Activated CD4-positive, alpha-beta T cell treated with anti-CD3 and anti-CD28 coated beads, Interleukin-2, amount 10 ng/mL, durations not matched to agents 24 days and 14 days (primary cell): ENCODE measurements around the gene NDUFB7. TPM values are rescaled to one million over a fixed set of nuclear protein-coding genes. Genes with fewer than 3 reads are reported as not detected.
"Not testable (repeated sequence)": the region's sequence is repeated elsewhere in the genome, so short reads cannot be mapped to it uniquely, and the experiment has no call there.

Source experiments
- DNase-seq: peaks from one replicate; pipeline ENCODE4 v3.0.0; 2022
- H3K27ac Mint-ChIP-seq: one replicate; pipeline ENCODE4 v1.8.0; 2022; ENCODE audit warnings: mild to moderate bottlenecking, mixed read lengths
- H3K27me3 Mint-ChIP-seq: one replicate; pipeline ENCODE4 v1.8.0; 2022; ENCODE audit warnings: mixed read lengths
- H3K36me3 Mint-ChIP-seq: one replicate; pipeline ENCODE4 v1.8.0; 2022; ENCODE audit warnings: low read depth, mild to moderate bottlenecking, mixed read lengths
- H3K4me1 Mint-ChIP-seq: one replicate; pipeline ENCODE4 v1.8.0; 2021; ENCODE audit warnings: mixed read lengths
- H3K4me3 Mint-ChIP-seq: one replicate; pipeline ENCODE4 v1.8.0; 2022; ENCODE audit warnings: mild to moderate bottlenecking, moderate library complexity, mixed read lengths
- H3K9me3 Mint-ChIP-seq: one replicate; pipeline ENCODE4 v1.8.0; 2021; ENCODE audit warnings: mixed read lengths
- intact Hi-C: fragments of 100-400 bp; cut with micrococcal nuclease; formaldehyde crosslinking; loops from one replicate; pipeline ENCODE4 v1.15.1; 2023
- total RNA-seq: library from RNA; stranded (reverse); gene quantifications from 2 replicates; pipeline ENCODE4 v1.2.3, GENCODE V29; 2022

The NDUFB7 gene
- total RNA-seq, 1 donor from 2014 or later = 132 TPM

DNA sequence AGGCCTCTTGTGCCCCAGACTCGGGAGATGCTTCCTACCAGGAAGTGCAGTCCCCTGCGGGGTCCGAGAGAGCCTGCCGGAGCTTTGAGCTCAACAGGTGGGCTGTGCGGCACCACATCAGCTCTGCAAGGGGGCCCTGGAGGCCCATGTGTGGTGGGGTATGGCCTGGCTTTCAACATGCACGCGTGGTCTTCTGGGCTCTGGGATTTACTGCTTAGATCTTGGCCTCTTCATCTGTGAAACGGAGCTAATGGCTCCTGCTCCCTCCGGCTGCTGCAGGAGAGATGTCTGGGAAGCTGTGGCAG is 18.0 kb downstream of the NDUFB7 start:
- intact Hi-C loops = no loop called here
- H3K27me3 Mint-ChIP-seq = no peaks in the 10 kb centered on the region
- no peak for DNase-seq
- H3K4me1 Mint-ChIP-seq = peaks cover 31% of the 10 kb centered on the region
- H3K9me3 Mint-ChIP-seq = no peaks in the 10 kb centered on the region
- no peak overlapping the region for H3K4me3 Mint-ChIP-seq
- H3K36me3 Mint-ChIP-seq = peaks cover 10% of the 10 kb centered on the region
- H3K27ac Mint-ChIP-seq = no peak overlapping the region

DNA sequence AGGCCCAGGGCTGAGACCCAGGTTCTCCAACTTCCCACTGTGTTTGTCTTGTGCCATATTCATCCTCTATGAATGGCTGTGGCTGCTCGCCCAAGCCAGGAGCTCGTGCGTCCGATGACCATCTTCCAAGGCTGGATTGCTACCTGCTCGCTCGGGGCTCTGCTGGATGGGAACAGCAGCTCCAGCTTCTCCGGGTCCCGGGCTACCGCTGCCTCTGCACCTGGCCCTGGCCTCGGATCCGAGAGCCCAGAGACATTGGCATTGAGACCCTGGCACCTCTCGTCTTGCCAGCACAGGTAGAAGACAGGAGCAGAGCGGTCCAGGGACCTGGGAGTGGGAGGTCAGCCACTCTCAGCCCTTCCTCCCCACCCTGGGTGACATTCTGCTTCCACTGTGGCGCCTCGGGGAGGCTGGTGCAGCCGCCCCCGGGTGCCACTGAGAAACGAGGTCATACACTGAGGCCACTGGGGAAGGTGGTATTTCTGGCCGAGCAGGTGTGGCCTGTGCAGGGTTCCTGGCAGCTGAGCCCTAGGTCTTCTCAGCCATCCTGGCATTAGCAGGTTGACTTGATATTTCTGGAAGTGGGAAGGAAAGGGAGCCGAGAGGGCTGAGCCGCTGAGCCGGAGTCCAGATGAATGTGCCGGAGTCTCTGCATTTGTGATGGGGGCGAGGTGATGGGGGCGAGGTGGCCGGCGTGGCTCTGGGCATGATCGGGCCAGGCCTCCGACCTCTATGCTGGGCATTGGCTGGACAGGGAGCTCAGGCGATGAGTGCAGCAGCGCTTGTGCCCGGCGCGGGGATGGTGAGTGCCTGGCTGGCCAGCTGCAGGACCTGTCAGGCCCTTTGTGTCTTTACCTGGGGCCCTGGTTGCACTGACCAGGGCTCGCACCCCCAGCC is 18.6 kb downstream of the NDUFB7 start:
- no peak overlapping the region for H3K27ac Mint-ChIP-seq
- H3K4me3 Mint-ChIP-seq = no peak overlapping the region
- DNase-seq = no peak
- intact Hi-C loops = no loop called here
- no peaks in the 10 kb centered on the region for H3K9me3 Mint-ChIP-seq
- peaks cover 31% of the 10 kb centered on the region for H3K4me1 Mint-ChIP-seq
- no peaks in the 10 kb centered on the region for H3K27me3 Mint-ChIP-seq
- peaks cover 14% of the 10 kb centered on the region for H3K36me3 Mint-ChIP-seq

GRCh38 chr19:14552006-14552360 is 19.9 kb downstream of the NDUFB7 start:
- H3K4me1 Mint-ChIP-seq = peaks cover 31% of the 10 kb centered on the region
- H3K27me3 Mint-ChIP-seq, intact Hi-C loops: not testable (repeated sequence)

GRCh38 chr19:14551134-14552005 is 20.5 kb downstream of the NDUFB7 start:
- H3K4me3 Mint-ChIP-seq = peak overlapping the region; percentile 54
- H3K36me3 Mint-ChIP-seq = peaks cover 16% of the 10 kb centered on the region

More at GRCh38 chr19:14552006-14552360, 19.9 kb downstream of the NDUFB7 start:
- Mint-ChIP-seq H3K27ac (peak overlapping the region; percentile 63), H3K4me3 (peak overlapping the region; percentile 17), H3K36me3 (peaks cover 16% of the 10 kb centered on the region)
- not testable (repeated sequence) for DNase-seq, H3K9me3 Mint-ChIP-seq

GRCh38 chr19:14550201-14550754 is 21.6 kb downstream of the NDUFB7 start:
- DNase-seq = no peak
- no peak overlapping the region for H3K4me3 Mint-ChIP-seq
- H3K4me1 Mint-ChIP-seq = peaks cover 21% of the 10 kb centered on the region
- H3K27me3 Mint-ChIP-seq = no peaks in the 10 kb centered on the region
- peak overlapping the region; percentile 9 for H3K27ac Mint-ChIP-seq
- intact Hi-C loops = no loop called here
- H3K9me3 Mint-ChIP-seq = no peaks in the 10 kb centered on the region
- peaks cover 16% of the 10 kb centered on the region for H3K36me3 Mint-ChIP-seq

More at GRCh38 chr19:14551134-14552005, 20.5 kb downstream of the NDUFB7 start:
- H3K9me3 Mint-ChIP-seq, intact Hi-C loops, H3K27me3 Mint-ChIP-seq: not testable (repeated sequence)
- peak overlapping the region; percentile 65 for H3K27ac Mint-ChIP-seq
- peak; percentile 92 for DNase-seq
- peaks cover 28% of the 10 kb centered on the region for H3K4me1 Mint-ChIP-seq

DNA sequence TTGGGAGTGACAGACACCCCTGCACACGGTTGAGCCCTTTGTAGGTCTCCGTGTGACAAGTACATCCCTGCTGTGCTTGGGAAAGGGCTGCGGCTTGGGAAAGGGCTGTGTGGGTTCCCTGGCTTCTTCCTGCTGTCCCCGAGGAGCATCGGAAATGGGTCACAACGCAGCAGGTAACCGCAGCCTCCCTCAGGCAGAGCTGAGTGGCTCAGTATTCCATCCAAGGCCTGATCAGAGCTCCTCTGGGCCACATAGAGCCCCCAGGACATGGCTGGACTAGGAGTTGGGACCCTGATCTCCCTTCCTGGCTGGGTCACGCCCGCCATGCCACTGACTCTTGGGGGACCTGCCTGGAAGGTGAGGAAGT is 26.2 kb downstream of the NDUFB7 start:
- Mint-ChIP-seq H3K9me3 (no peaks in the 10 kb centered on the region), H3K4me1 (peaks cover 10% of the 10 kb centered on the region), H3K27ac (no peak overlapping the region), H3K36me3 (peaks cover 12% of the 10 kb centered on the region), H3K27me3 (no peaks in the 10 kb centered on the region), H3K4me3 (no peak overlapping the region)
- no peak for DNase-seq
- intact Hi-C loops = no loop called here

GRCh38 chr19:14544977-14545715 is 26.7 kb downstream of the NDUFB7 start:
- H3K4me3 Mint-ChIP-seq = no peak overlapping the region
- H3K36me3 Mint-ChIP-seq = peaks cover 10% of the 10 kb centered on the region
- no peaks in the 10 kb centered on the region for H3K27me3 Mint-ChIP-seq
- no peak overlapping the region for H3K27ac Mint-ChIP-seq
- no peak for DNase-seq
- intact Hi-C loops = no loop called here
- no peaks in the 10 kb centered on the region for H3K9me3 Mint-ChIP-seq
- peaks cover 5% of the 10 kb centered on the region for H3K4me1 Mint-ChIP-seq

- Mint-ChIP-seq H3K27ac (no peak overlapping the region), H3K27me3 (no peaks in the 10 kb centered on the region), H3K4me3 (no peak overlapping the region), H3K9me3 (no peaks in the 10 kb centered on the region), H3K4me1 (peaks cover 5% of the 10 kb centered on the region), H3K36me3 (peaks cover 5% of the 10 kb centered on the region)
- no peak for DNase-seq
- intact Hi-C loops = no loop called here
These were observed 27.8 kb downstream of the NDUFB7 start for GRCh38 chr19:14544047-14544446.

DNA sequence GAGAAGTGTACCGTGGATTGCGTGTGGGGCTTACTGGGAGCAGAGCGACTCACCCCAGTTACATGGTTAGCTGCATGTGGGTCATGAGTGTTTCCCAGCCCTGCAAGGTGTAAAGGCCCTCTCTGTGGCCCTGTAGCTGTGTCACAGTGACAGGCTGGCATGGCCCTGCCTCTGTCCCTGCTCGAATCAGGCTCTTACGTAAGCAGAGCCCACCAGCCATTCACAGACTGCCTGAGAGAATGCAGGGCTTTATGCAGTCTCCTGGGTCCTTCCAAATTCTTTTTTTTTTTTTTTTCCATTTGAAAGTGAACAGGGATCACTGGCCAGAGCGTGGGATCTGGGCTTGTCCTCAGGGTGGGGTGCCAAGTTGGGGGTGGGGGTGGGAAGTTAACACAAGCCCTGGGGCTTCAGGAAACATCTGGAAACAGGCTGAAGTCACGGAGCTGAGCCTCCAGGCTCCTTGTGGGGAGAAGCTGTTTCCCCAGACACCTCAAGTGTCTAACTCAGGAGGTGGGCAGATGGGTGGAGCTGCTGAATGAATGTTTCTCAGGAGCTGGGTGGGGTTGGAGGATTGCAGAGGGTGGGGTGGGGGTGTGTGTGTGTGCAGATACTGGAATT is 29.0 kb downstream of the NDUFB7 start:
- no peaks in the 10 kb centered on the region for H3K9me3 Mint-ChIP-seq
- no peak for DNase-seq
- no peak overlapping the region for H3K27ac Mint-ChIP-seq
- intact Hi-C loops = no loop called here
- H3K4me1 Mint-ChIP-seq = peaks cover 7% of the 10 kb centered on the region
- H3K36me3 Mint-ChIP-seq = peaks cover 2% of the 10 kb centered on the region
- H3K27me3 Mint-ChIP-seq = no peaks in the 10 kb centered on the region
- no peak overlapping the region for H3K4me3 Mint-ChIP-seq

DNA sequence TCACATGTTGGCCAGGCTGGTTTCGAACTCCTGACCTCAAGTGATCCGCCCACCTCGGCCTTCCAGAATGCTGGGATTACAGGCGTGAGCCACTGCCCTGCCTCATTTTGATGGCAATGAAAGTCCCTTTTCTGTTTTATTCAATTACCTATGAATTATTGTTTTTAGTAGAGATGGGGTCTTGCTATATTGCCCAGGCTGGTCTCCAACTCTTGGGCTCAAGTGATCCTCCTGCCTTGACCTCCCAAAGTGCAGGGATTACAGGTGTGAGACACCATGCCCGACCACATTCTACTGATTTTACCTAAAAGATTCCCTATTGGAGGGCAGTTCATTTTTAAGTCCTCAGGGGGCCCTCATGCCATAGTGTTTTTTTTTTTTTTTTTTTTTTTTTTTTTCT is 29.9 kb downstream of the NDUFB7 start:
- H3K4me1 Mint-ChIP-seq, H3K27ac Mint-ChIP-seq, intact Hi-C loops, H3K4me3 Mint-ChIP-seq, H3K9me3 Mint-ChIP-seq, H3K27me3 Mint-ChIP-seq, DNase-seq, H3K36me3 Mint-ChIP-seq: not testable (repeated sequence)

GRCh38 chr19:14540741-14541525 is 30.9 kb downstream of the NDUFB7 start:
- Mint-ChIP-seq H3K27me3 (no peaks in the 10 kb centered on the region), H3K4me1 (peaks cover 5% of the 10 kb centered on the region), H3K27ac (no peak overlapping the region), H3K9me3 (no peaks in the 10 kb centered on the region), H3K36me3 (no peaks in the 10 kb centered on the region), H3K4me3 (no peak overlapping the region)
- DNase-seq = no peak
- intact Hi-C loops = no loop called here

DNA sequence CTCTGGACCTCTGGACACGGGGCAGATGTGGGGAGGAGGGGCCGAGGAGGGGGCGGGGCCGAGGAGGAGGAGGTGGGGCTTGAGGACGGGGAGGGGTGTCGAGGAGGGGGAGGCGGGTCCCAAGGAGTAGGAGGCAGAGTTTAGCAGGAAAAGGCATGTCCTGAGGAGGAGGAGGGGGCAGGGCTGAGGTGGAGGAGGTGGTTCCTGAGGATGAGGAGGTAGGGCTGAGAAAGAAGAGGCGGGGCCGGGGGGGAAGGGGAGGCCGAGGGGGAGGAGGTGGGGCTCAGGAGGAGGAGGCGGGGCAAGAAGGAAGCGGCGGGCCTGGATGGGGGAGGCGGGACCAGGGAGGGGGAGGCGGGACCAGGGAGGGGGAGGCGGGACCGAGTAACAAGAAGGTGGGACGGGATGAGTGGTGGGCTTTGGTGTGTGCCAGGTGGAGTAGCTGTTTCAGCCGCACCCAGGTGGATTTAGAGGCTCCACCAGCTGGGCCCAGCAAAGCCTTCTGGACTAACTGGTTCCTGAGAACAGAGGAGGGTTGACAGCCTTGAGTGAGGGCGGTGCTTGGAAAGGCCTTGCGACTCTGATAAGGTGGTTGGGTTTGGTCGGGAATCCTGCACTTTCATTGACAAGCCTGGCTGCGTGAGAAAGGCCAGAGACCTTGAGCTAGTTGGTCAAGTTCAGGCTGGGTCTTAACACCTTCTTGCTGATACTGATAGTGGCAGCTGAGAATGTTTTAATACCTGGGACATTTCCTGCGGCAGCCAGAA is 34.8 kb downstream of the NDUFB7 start:
- H3K27me3 Mint-ChIP-seq = no peaks in the 10 kb centered on the region
- H3K27ac Mint-ChIP-seq = no peak overlapping the region
- DNase-seq = peak; percentile 86
- peaks cover 4% of the 10 kb centered on the region for H3K36me3 Mint-ChIP-seq
- H3K9me3 Mint-ChIP-seq = no peaks in the 10 kb centered on the region
- intact Hi-C loops = no loop called here
- H3K4me1 Mint-ChIP-seq = peaks cover 5% of the 10 kb centered on the region
- H3K4me3 Mint-ChIP-seq = no peak overlapping the region
